GM18867 (cell line): ENCODE data around the gene TLE5.
A peak's percentile ranks its signal among the peaks of the same experiment; 100 is the strongest.
"Not testable (repeated sequence)": the region's sequence is repeated elsewhere in the genome, so short reads cannot be mapped to it uniquely, and the experiment has no call there.

Experiments
- ATAC-seq: cut with Tn5 transposase; IDR thresholded peaks from one replicate; pipeline ENCODE4 v1.9.1; 2021; ENCODE audit warnings: mild to moderate bottlenecking, moderate library complexity; ENCODE audit not compliant: unreplicated experiment

The TLE5 gene

GRCh38 chr19:3045885-3046697 is 16.2 kb downstream of the TLE5 start:
- ATAC-seq = no peak

- ATAC-seq = no peak
Measured at GRCh38 chr19:3045191-3045590, 17.1 kb downstream of the TLE5 start.

DNA sequence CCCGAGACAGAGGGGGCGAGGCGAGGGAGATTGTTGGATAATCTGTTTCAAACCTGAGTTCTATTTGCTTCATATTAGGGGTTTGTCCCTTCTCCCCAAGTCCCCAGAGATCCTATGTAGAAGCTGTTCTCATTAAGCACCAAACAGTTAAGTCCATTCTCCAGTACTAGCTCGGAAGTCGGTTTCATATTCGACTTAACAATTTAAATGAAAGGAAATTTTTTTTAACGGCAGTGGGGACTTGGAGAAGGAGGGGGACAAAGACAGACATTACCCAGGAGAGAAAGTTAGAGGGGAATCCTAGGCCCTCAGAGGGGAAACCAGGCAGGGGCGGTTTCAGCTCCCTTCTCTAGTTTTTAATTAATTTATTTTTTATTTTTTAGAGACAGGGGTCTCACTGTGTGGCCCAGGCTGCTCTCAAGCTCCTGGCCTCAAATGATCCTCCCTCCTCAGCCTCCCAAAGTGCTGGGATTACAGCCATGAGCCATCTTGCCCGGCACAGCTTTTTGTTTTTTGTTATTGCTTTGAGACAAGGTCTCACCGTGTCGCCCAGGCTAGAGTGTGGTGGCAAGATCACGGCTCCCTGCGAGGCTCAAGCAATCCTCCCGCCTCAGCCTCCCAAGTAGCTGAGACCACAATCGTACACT is 19.6 kb downstream of the TLE5 start:
- ATAC-seq = no peak

GRCh38 chr19:3041761-3042620 is 20.3 kb downstream of the TLE5 start:
- no peak for ATAC-seq

DNA sequence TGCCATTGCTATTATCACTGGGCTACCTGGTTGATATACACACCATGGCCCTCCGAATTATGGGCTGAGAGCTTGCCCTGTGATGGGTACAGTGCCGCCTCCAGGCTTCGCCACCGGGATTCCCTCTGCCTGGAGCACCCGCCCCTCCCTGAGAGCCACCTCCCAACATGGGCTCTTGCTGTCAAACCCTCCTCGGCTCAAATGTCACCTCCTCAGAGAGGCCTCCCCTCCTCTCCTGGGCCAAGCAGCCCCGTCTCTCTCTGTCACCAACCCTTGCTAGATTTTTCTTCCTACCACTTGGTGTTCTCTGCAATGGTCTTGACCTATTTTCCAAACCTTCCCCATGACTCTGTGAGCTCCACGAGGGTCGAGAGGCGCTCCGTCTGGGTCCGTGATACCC is 21.0 kb downstream of the TLE5 start:
- no peak for ATAC-seq

- ATAC-seq = no peak
Measured at GRCh38 chr19:3039641-3040077, 22.6 kb downstream of the TLE5 start.

DNA sequence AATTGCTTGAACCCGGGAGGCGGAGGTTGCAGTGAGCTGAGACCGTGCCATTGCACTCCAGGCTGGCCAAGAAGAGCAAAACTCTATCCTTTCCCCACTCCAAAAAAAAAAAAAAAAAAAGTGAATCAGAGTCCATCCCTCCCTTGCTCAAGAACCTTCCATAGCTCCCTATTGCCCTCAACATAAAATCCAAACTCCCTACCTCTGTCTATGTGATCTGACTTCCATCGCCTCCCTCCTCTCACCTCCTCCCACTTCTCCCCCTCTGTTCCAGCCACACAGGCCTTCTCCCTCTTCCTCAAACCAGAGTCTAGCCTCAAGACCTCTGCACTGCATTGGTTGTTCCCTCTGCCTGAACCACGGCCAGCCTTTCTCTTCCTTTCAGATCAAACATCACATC is 23.2 kb downstream of the TLE5 start:
- no peak for ATAC-seq

GRCh38 chr19:3038214-3038613 is 24.1 kb downstream of the TLE5 start:
- no peak for ATAC-seq

DNA sequence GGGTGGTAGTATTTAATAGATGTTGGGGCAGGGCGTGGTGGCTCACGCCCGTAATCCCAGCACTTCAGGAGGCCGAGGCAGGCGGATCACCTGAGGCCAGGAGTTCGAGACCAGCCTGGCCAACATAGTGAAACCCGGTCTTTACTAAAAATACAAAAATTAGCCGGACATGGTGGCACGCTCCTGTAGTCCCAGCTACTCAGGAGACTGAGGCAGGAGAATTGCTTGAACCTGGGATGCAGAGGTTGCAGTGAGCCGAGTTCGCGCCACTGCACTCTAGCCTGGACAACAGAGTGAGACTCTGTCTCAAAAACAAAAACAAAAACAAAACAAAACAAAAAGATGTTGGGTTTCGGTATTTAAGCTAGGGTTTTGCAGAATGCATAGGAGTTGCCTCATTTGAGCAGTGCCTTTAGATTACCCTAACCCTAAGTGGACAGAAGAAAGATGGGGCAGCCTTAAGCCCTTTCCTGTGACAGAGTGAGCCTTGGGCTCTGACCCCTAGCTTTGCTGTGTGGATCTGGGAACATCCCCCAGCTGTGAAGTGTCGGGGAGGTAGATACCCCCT is 25.2 kb downstream of the TLE5 start:
- not testable (repeated sequence) for ATAC-seq

DNA sequence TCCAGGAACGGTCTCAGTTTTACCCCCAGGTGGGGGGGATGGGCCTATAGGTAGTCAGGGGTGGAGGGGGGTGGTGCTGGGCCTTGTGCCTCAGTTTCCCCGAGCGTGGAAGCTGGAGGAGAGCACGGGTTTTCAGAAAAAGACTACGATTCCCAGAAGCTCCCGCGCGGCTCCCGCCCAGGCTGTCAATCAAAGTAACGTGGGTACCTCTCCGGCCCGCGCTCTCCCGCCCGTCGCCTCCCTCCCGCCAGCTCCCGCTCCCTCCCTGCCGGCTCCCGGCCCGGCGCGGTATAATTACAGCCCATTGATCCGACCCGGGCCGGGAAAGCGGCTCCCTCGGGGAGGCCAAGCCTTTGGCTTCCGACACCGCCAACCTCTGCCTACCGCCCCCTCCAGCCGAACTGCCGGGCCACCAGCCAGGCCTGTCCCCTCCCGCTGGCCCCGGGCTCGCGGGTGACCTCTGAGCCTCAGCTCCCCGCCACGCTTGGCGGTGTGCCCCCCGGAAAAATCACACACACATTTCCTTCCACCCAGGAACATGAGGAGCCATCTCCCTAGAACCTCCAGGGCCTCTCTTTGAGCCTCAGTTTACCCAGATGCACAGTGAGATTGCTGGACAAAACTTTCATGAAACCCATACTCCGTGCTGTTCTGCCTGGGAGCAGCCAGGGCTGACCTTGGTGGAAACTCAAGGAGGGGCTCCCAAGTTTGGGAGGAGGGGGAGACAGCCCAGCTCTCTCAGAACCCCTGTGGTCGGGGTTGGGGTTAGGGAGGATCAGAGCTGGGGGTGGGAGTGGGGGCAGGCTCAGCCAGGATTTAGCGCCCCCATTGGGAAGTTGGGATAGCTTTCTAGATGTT is 25.9 kb downstream of the TLE5 start:
- ATAC-seq = peak; percentile 43

DNA sequence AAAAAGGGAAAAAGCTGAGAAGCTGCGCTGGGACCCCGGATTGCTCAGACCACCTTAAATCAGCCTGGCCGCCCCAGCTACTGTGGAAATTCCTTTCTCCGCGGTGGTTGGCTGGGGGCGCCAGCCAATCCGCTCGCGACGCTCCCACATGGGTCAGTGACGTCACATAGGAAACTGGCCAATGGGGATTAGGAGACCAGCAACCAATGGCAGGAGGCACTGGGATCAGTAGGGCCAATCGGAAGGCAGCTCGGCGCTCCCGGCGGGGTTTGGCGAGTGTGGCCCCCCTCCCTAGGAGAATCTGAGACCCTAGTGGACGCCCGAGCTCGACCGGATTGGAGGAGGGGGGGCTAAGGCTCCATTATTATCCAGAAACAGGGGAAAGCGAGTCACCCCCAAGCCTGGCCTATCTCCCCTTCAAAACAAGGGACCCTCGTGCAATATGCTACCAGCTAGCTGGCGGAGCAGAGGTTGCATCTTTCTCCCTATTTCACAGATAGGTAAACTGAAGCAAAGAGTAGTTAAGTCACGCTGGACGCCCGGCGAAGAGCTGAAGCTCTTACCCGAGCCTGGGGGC is 26.7 kb downstream of the TLE5 start:
- peak; percentile 85 for ATAC-seq

- ATAC-seq = no peak
Measured at GRCh38 chr19:3034656-3035541, 27.4 kb downstream of the TLE5 start.

- no peak for ATAC-seq
Measured at GRCh38 chr19:3034406-3034655, 28.0 kb downstream of the TLE5 start.

DNA sequence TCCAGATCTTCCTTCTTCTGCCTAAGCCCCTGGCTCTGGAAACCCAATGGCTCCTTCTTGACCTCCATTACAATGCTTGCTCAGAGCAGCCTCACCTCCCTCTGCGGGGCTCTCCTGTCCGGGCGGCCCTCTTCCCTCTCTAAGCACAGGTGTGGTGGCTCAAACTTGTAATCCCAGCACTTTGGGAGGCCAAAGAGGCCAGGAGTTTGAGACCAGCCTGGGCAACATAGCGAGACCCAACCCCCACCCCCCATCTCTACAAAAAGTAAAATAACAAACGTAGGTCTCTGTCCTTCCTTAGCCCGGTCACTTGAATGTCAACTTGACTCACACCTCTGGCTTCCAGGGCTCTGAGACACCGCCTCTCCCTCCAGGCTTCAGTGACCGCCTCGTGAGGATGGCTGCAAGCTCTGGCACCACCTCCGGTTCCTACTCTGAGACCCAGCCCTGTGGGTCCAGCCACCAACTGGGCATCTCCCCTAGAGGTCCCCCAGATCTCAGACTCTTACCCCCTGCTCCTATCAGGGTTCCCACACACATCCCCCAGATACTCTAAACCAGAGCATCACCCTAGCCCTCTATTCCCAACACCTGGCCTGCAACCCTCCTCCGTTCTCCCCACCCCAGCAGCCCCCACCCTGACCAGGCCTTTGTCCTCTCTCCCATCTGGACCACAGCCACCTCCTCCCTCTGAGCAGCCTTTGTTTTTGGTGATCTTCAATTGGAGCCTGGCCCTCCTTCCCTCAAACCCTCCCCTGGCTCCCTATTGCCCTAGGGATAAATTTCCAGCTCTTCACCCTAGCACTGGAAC is 28.5 kb downstream of the TLE5 start:
- no peak for ATAC-seq

GRCh38 chr19:3031607-3031867 is 30.8 kb downstream of the TLE5 start:
- ATAC-seq = no peak

DNA sequence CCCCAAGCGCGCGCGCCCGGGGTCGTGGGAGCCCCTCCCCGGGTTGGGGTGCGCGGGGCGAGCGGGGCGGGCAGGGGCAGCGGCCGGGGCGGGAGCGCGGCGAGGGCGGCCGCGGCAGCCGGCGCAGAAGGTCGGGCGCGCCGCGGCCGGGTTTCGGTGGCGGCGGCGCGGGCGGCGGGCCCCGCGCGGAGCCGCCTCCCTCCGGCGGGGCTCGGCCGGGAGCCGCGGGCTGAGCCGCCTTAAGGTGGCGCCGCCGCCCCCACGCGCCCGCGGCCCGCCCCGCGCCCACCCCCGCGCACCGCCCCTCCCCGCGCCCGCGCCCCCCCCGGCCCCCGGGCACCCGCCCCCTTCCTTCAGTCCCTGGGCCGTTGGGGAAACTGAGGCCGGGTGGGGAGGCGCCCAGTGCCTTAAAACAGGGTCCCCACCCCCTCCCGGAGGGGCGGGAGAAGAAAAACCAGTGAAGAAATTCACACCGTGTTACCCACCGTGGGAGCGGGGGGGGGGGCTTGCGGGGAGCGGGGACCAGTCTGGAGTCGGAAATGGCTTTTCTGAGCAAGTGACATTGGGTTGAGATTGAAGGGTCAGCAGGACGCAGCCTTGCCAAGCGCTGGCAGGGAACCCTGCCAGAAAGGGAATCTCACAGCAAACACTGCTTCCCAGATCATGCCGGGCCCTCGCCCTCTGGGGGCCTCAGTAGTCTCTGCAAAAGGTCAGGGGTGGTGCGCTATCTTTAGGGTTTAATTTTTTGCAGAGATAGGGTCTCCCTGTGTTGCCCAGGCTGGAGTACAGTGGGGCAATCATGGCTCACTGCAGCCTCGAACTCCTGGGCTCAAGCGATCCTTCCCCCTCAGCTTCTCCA is 33.0 kb downstream of the TLE5 start, which contains the start of gene TLE2:
TLE2 (minus strand) TSS at position 216 of the 859 bp plus-strand sequence. CDS start 376 bp downstream, outside the sequence.
- ATAC-seq = no peak

GRCh38 chr19:3028305-3029064 is 33.8 kb downstream of the TLE5 start:
- ATAC-seq = no peak
